Natural killer cell (primary cell): Measurements from ENCODE around the gene UBE2F. TPM values are rescaled to one million over a fixed set of nuclear protein-coding genes. Genes with fewer than 3 reads are reported as not detected.

Source experiments
- ATAC-seq, 3 donors: fragments of 150-1000 bp in 2 of 3; fragments of 200-7000 bp in 1 of 3; cut with Tn5 transposase; 1 replicate in 1 of 3; 2 replicates in 2 of 3; pipeline ENCODE4 v1.10.0; 2021; ENCODE audit warnings: mild to moderate bottlenecking in 2 of 3, moderate library complexity in 2 of 3
- DNase-seq, 2 donors: peaks; one replicate each; pipeline versions ENCODE4 v3.0.0 to v3.0.0-alpha.2; 2013 to 2021; ENCODE audit warnings: mixed read lengths in 1 of 2
- H3K27ac ChIP-seq: one replicate; pipeline ENCODE4 v1.5.1; 2013; ENCODE audit warnings: mild to moderate bottlenecking, low read length
- H3K27me3 ChIP-seq: one replicate; pipeline ENCODE4 v1.6.1; 2013; ENCODE audit warnings: low read length; ENCODE audit not compliant: control insufficient read depth, insufficient read depth
- H3K36me3 ChIP-seq: one replicate; pipeline ENCODE4 v1.6.1; 2013; ENCODE audit warnings: low read length; ENCODE audit not compliant: control insufficient read depth, insufficient read depth
- H3K4me1 ChIP-seq: one replicate; pipeline ENCODE4 v1.6.1; 2013; ENCODE audit warnings: low read length; ENCODE audit not compliant: control insufficient read depth, insufficient read depth
- H3K4me3 ChIP-seq: one replicate; pipeline ENCODE4 v1.5.1; 2013; ENCODE audit warnings: low read length
- H3K9me3 ChIP-seq: one replicate; pipeline ENCODE4 v1.6.1; 2013; ENCODE audit warnings: low read length; ENCODE audit not compliant: control insufficient read depth, insufficient read depth
- H3K27ac Mint-ChIP-seq, 2 donors: one replicate each; pipeline ENCODE4 v1.8.0; 2022; ENCODE audit warnings: mild to moderate bottlenecking in 2 of 2, mixed read lengths in 2 of 2, moderate library complexity in 1 of 2
- H3K27me3 Mint-ChIP-seq, 2 donors: one replicate each; pipeline ENCODE4 v1.8.0; 2022; ENCODE audit warnings: low read depth in 2 of 2, mixed read lengths in 2 of 2
- H3K36me3 Mint-ChIP-seq: one replicate; pipeline ENCODE4 v1.8.0; 2022; ENCODE audit warnings: mixed read lengths
- H3K4me1 Mint-ChIP-seq, 2 donors: one replicate each; pipeline ENCODE4 v1.8.0; 2022; ENCODE audit warnings: mixed read lengths in 2 of 2
- H3K4me3 Mint-ChIP-seq: one replicate; pipeline ENCODE4 v1.8.0; 2022; ENCODE audit warnings: mild to moderate bottlenecking, moderate library complexity, mixed read lengths
- H3K9me3 Mint-ChIP-seq, 2 donors: one replicate each; pipeline ENCODE4 v1.8.0; 2022; ENCODE audit warnings: mixed read lengths in 2 of 2
- CTCF ChIP-seq: fragments of 200-600 bp; IDR thresholded peaks from one replicate; pipeline ENCODE4 v1.8.0; 2022; ENCODE audit warnings: antibody characterized with exemption
- WGBS: methylation state at CpG from one replicate; pipeline ENCODE4 v1.1.7; 2013; ENCODE audit warnings: missing lambda C conversion rate; ENCODE audit not compliant: insufficient coverage; 5-methylcytosine and 5-hydroxymethylcytosine counted together
- intact Hi-C: fragments of 100-400 bp; cut with micrococcal nuclease; formaldehyde crosslinking; loops from one replicate; pipeline ENCODE4 v1.14.2; 2022
- total RNA-seq, 4 donors: library from RNA; stranded (reverse); fragments of 120-200 nt in 1 of 4; gene quantifications; one replicate each; pipeline versions ENCODE4 v1.2.3 to v1.2.4, GENCODE V29; 2013 to 2022

The UBE2F gene
- total RNA-seq, 3 donors from 2014 or later (not counting 1 experiment from before 2014, with no cell fraction given): 82.4 to 135 (median 96.1) TPM

GRCh38 chr2:238027591-238028415 lies 61.0 kb downstream of the UBE2F start:
- no peak overlapping the region for H3K4me3 ChIP-seq
- intact Hi-C loops: no loop called here
- H3K36me3 ChIP-seq: peaks cover 33% of the 10 kb centered on the region
- peak overlapping the region; percentile 85 to 86 for H3K27ac Mint-ChIP-seq
- H3K4me1 ChIP-seq: peaks cover 54% of the 10 kb centered on the region
- H3K27me3 Mint-ChIP-seq: no peaks in the 10 kb centered on the region
- H3K27ac ChIP-seq: peak overlapping the region; percentile 25
- H3K27me3 ChIP-seq: no peaks in the 10 kb centered on the region
- H3K9me3 ChIP-seq: no peaks in the 10 kb centered on the region
- WGBS: 54% methylated on average over 9 of the region's 9 CpGs
- DNase-seq: no peak
- H3K4me3 Mint-ChIP-seq: no peak overlapping the region
- peaks cover 6% of the 10 kb centered on the region for H3K36me3 Mint-ChIP-seq
- TF ChIP-seq CTCF: no peak
- H3K4me1 Mint-ChIP-seq: peaks cover 50 to 74% of the 10 kb centered on the region in 2 donors
- peak in 1 of 3 donors; percentile 22 for ATAC-seq
- H3K9me3 Mint-ChIP-seq: no peaks in the 10 kb centered on the region

GRCh38 chr2:238029853-238030252 lies 63.0 kb downstream of the UBE2F start:
- Histone ChIP-seq H3K27ac (no peak overlapping the region), H3K4me1 (peaks cover 57% of the 10 kb centered on the region), H3K36me3 (peaks cover 35% of the 10 kb centered on the region), H3K4me3 (no peak overlapping the region), H3K9me3 (no peaks in the 10 kb centered on the region), H3K27me3 (no peaks in the 10 kb centered on the region)
- intact Hi-C loops: no loop called here
- no peak for TF ChIP-seq CTCF
- Mint-ChIP-seq H3K27ac (peak overlapping the region in 1 of 2 donors; percentile 82), H3K27me3 (no peaks in the 10 kb centered on the region), H3K4me1 (peaks cover 40 to 74% of the 10 kb centered on the region in 2 donors), H3K4me3 (no peak overlapping the region), H3K9me3 (no peaks in the 10 kb centered on the region), H3K36me3 (peaks cover 6% of the 10 kb centered on the region)
- DNase-seq (no peak), ATAC-seq (no peak)
- WGBS: 100% methylated on average over 3 of the region's 3 CpGs

- peaks cover 33 to 73% of the 10 kb centered on the region in 2 donors for H3K4me1 Mint-ChIP-seq
- DNase-seq (no peak), ATAC-seq (peak in 1 of 3 donors; percentile 40)
- Histone ChIP-seq H3K36me3 (peaks cover 41% of the 10 kb centered on the region), H3K27ac (peak overlapping the region; percentile 0), H3K27me3 (no peaks in the 10 kb centered on the region), H3K4me3 (no peak overlapping the region), H3K9me3 (no peaks in the 10 kb centered on the region), H3K4me1 (peaks cover 49% of the 10 kb centered on the region)
- H3K9me3 Mint-ChIP-seq: no peaks in the 10 kb centered on the region
- H3K36me3 Mint-ChIP-seq: peaks cover 6% of the 10 kb centered on the region
- TF ChIP-seq CTCF: no peak
- WGBS: 60% methylated on average over 7 of the region's 8 CpGs
- H3K4me3 Mint-ChIP-seq: no peak overlapping the region
- intact Hi-C loops: no loop called here
- H3K27ac Mint-ChIP-seq: peak overlapping the region; percentile 77 to 82
- H3K27me3 Mint-ChIP-seq: no peaks in the 10 kb centered on the region
These were observed 63.8 kb downstream of the UBE2F start for GRCh38 chr2:238030422-238031155.
